ENCODE data around the gene JUNB. TPM values are rescaled to one million over a fixed set of nuclear protein-coding genes. Genes with fewer than 3 reads are reported as not detected.
A peak's percentile ranks its signal among the peaks of the same experiment; 100 is the strongest.

Gene JUNB
- total and polyA plus RNA-seq, 2 of the 4 experiments (the other 2 are of a cell fraction) = 20.8 to 109 TPM

- no peak overlapping the region for H3K4me2 ChIP-seq (ENCODE audit: low read depth, low read length)
- DNase-seq = no peak
- H3K36me3 ChIP-seq (ENCODE audit: control insufficient read depth, insufficient read depth, low read length) = no peaks in the 10 kb centered on the region
- peaks cover 6% of the 10 kb centered on the region for H3K27me3 ChIP-seq (ENCODE audit: control insufficient read depth, insufficient read depth, low read length)
- H3K9me1 ChIP-seq (ENCODE audit: insufficient read depth, low read length) = 0 out of 2 replicates have a peak, but pooled peaks cover 3% of the 10 kb centered on the region
- H4K8ac ChIP-seq (ENCODE audit: low read depth in 2 of 2, low read length in 2 of 2) = no peak overlapping the region
- H2BK5ac ChIP-seq (ENCODE audit: low read depth, low read length, poor library complexity, severe bottlenecking) = no peak overlapping the region
- H3K9me3 ChIP-seq (ENCODE audit: control insufficient read depth, insufficient read depth, low read length) = no peaks in the 10 kb centered on the region
- no peaks in the 10 kb centered on the region for H3K4me1 ChIP-seq (ENCODE audit: control insufficient read depth, insufficient read depth, low read length)
- no peak overlapping the region for H3K18ac ChIP-seq (ENCODE audit: low read depth, low read length)
- H2AK9ac ChIP-seq (replicated peaks; ENCODE audit: low read depth, low read length, poor library complexity) = no peak overlapping the region
- H2AFZ ChIP-seq (replicated peaks; ENCODE audit: low read length, poor library complexity) = peak overlapping the region; percentile 16
- H4K91ac ChIP-seq (ENCODE audit: insufficient read depth, low read depth, low read length) = no peak overlapping the region
- H3K4ac ChIP-seq (ENCODE audit: low read depth, low read length) = no peak overlapping the region
- H3K4me3 ChIP-seq (ENCODE audit: insufficient read depth, low read depth, low read length) = no peak overlapping the region
- H3K23ac ChIP-seq (ENCODE audit: low read depth, low read length) = no peak overlapping the region
- H3K79me1 ChIP-seq (ENCODE audit: low read depth in 1 of 2, low read length in 2 of 2) = no peaks in the 10 kb centered on the region
- no peak overlapping the region for H2BK20ac ChIP-seq (ENCODE audit: low read depth, low read length)
- TF ChIP-seq MXI1 (IDR thresholded peaks at IDR 0.05; ENCODE audit: borderline replicate concordance, low read depth, low read length) (no peak), MAZ (IDR thresholded peaks at IDR 0.05; ENCODE audit: borderline replicate concordance, low read depth, low read length) (no peak), CTCF (conservative IDR thresholded peaks at IDR 0.05; ENCODE audit: low read depth, low read length) (no peak)
- ChIA-PET POLR2A (ENCODE audit: unreplicated experiment) (no interaction called here), CTCF (no interaction called here)
- peaks cover 10% of the 10 kb centered on the region; the same call in 1 of the 2 replicates for H4K20me1 ChIP-seq (ENCODE audit: insufficient read depth, low read length)
- H3K27ac ChIP-seq (ENCODE audit: insufficient read depth, low read length) = no peak overlapping the region
- H4K5ac ChIP-seq (ENCODE audit: low read depth, low read length) = no peak overlapping the region
- H2BK15ac ChIP-seq (ENCODE audit: low read depth, low read length) = no peak overlapping the region
- dilution Hi-C loops (cut with HindIII; ENCODE audit: low sequenced_read_pairs, unreplicated experiment) (no loop called here), intact Hi-C loops (cut with micrococcal nuclease) (no loop called here), in situ Hi-C loops (cut with MboI; ENCODE audit: low sequenced_read_pairs) (no loop called here)
- BruUV-seq (replicated peaks) = no TSS peak
- no peak overlapping the region for H2AK5ac ChIP-seq (ENCODE audit: low read depth, low read length)
- H3K14ac ChIP-seq (replicated peaks; ENCODE audit: low read depth, low read length) = no peak overlapping the region
- H3K56ac ChIP-seq (ENCODE audit: extremely low read depth, insufficient read depth, low read length) = no peak overlapping the region
- H2BK120ac ChIP-seq (ENCODE audit: low read depth, low read length) = no peak overlapping the region
- no peak overlapping the region for H3K9ac ChIP-seq (ENCODE audit: low read depth, low read length)
- peak; percentile 47; the same call in 1 of the 2 replicates for ATAC-seq (ENCODE audit: low read depth)
- 10% methylated on average over 2 of the region's 23 CpGs; no CpG with 5 or more reads in 1 of the 2 experiments for WGBS, 2 experiments (ENCODE audit: extremely low coverage in 2 of 2, insufficient read length in 1 of 2)
These were observed 37.2 kb downstream of the JUNB start for GRCh38 chr19:12828494-12828893.

Measured in IMR-90 (cell line).